Heart right ventricle (tissue), 16 donors: ENCODE results near the gene RAB27B. TPM values are rescaled to one million over a fixed set of nuclear protein-coding genes. Genes with fewer than 3 reads are reported as not detected.
"Not testable (repeated sequence)": the region's sequence is repeated elsewhere in the genome, so short reads cannot be mapped to it uniquely, and the experiment has no call there.

Experiments
- ATAC-seq, 8 donors: fragments of 200-7000 bp; cut with Tn5 transposase; one replicate each; pipeline ENCODE4 v1.9.1; 2020; ENCODE audit warnings: mild to moderate bottlenecking in 8 of 8, moderate library complexity in 8 of 8, moderate number of reproducible peaks in 1 of 8
- DNase-seq, 2 donors: peaks; one replicate each; pipeline ENCODE4 v3.0.0-alpha.2; 2020
- H3K27ac ChIP-seq, 10 donors: fragments of 200-600 bp; sonication (generic) in 2 of 10; one replicate each; pipeline versions ENCODE4 v1.5.0 to v1.8.0; 2020 to 2022; ENCODE audit warnings: mild to moderate bottlenecking in 3 of 10
- H3K27me3 ChIP-seq, 7 donors: fragments of 200-600 bp; one replicate each; pipeline ENCODE4 v1.8.0; 2021 to 2022; ENCODE audit warnings: mild to moderate bottlenecking in 2 of 7
- H3K36me3 ChIP-seq, 9 donors: fragments of 200-600 bp; sonication (generic) in 1 of 9; one replicate each; pipeline versions ENCODE4 v1.5.0 to v1.8.0; 2020 to 2022; ENCODE audit warnings: mild to moderate bottlenecking in 2 of 9
- H3K4me1 ChIP-seq, 9 donors: fragments of 200-600 bp; sonication (generic) in 1 of 9; one replicate each; pipeline versions ENCODE4 v1.5.0 to v1.8.0; 2020 to 2022; ENCODE audit warnings: mild to moderate bottlenecking in 4 of 9
- H3K4me3 ChIP-seq, 10 donors: fragments of 200-600 bp; sonication (generic) in 2 of 10; one replicate each; pipeline versions ENCODE4 v1.5.0 to v1.8.0; 2020 to 2022; ENCODE audit warnings: mild to moderate bottlenecking in 7 of 10, moderate library complexity in 2 of 10
- H3K9me3 ChIP-seq, 11 donors: fragments of 200-600 bp in 10 of 11; sonication (generic) in 2 of 11; one replicate each; pipeline versions ENCODE4 v1.5.0 to v1.8.0; 2013 to 2022; ENCODE audit warnings: mild to moderate bottlenecking in 2 of 11, control low read depth in 1 of 11, moderate library complexity in 1 of 11
- WGBS, 2 donors: extraction: QIAGEN DNeasy Blood & Tissue Kit; methylation state at CpG; one replicate each; pipeline ENCODE4 v1.1.7; 2013; ENCODE audit warnings: inconsistent platforms in 1 of 2; 5-methylcytosine and 5-hydroxymethylcytosine counted together
- intact Hi-C, 10 donors: fragments of 100-400 bp; cut with DNase I; formaldehyde crosslinking; loops; one replicate each; pipeline versions ENCODE4 v1.11.1 to v1.14.2; 2022
- polyA plus RNA-seq, 2 donors: library from polyadenylated mRNA; stranded (reverse); fragments of 200-250 nt; gene quantifications; one replicate each; pipeline ENCODE4 v1.2.3, GENCODE V29; 2013
- total RNA-seq, 10 donors: library from RNA; stranded (reverse); fragmentation: NEBNext Ultra II Directional in 3 of 10; extraction: Animal tissue kit (Norgen Biotek cat#: 25700) in 3 of 10; gene quantifications; one replicate each; pipeline versions ENCODE4 v1.2.1 to v1.2.4, GENCODE V29; 2021 to 2023
- TF ChIP-seq, protein P1 (sequence below), 9 donors: fragments of 200-600 bp; sonication (generic) in 2 of 9; IDR thresholded peaks; one replicate each; pipeline versions ENCODE4 v1.5.0 to v1.8.0; 2021 to 2022; ENCODE audit warnings: antibody characterized with exemption in 9 of 9, mild to moderate bottlenecking in 5 of 9, moderate library complexity in 1 of 9
- donor health status: Arrhythmogenic right ventricular cardiomyopathy.
- donor health status: ischemic (EF 13 %, LVEDD 7.1; RV severe dilation, severe dysfunction).
- donor health status: healthy with polysubstance abuse.
- donor health status: DM: no; HTN: yes; CAD: no.
- donor health status: DM: no; HTN: no; CAD: no.
- donor health status: ischemic (EF 25% LVEDD 6.9; RV normal size, moderate dysfunction).
- donor health status: ischemic (EF 25% LVEDD 5.7; RV mildly dilated, moderate dysfunction).
- donor health status: healthy.
- donor health status: DM: yes; HTN: yes; CAD: no.
- donor health status: Ischemic cardiomyopathy.
- donor health status: ischemic (EF 35%, LVEDD 5.7; RV mildly dilated, moderate dysfunction).
- donor health status: nonischemic (EF 11% LVEDD 7.7; RV severe dilation, severe dysfunction).
- donor health status: DM: yes; HTN: yes; CAD: no.
- donor health status: PGD.
- donor health status: ischemic (EF 29% LVEDD 5.4; RV normal size, mild dysfunction).
- donor health status: nonischemic (EF 23%, LVEDD 6.1; RV moderate dilation, normal function).

RAB27B gene
- total and polyA plus RNA-seq, 12 donors, result 0.02 to 0.86 (median 0.07) TPM; not detected in 2

DNA sequence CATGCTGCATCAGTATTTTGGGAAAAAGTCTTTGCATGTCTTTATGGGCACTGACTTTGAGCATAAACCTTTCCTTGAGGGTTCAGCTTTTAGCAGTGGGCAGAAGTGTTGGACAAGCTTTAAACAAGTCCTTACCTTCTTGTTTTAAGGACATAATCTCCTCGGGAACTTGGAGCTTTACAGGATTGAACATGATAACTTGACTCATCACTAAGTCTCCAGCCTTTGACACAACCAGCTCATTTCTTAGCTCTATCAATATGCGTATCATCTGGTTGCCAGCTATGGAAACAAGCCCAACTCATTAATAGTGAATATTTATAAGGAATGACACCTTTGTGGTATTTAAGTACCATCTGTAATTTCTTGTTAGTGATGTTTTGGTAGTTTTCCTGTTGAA is 21.0 kb upstream of the RAB27B start:
- WGBS, 2 donors, result 90 to 94% methylated on average over 2 of the region's 2 CpGs
- H3K27ac ChIP-seq, result no peak overlapping the region
- no peaks in the 10 kb centered on the region for H3K27me3 ChIP-seq
- TF ChIP-seq, protein P1, sequence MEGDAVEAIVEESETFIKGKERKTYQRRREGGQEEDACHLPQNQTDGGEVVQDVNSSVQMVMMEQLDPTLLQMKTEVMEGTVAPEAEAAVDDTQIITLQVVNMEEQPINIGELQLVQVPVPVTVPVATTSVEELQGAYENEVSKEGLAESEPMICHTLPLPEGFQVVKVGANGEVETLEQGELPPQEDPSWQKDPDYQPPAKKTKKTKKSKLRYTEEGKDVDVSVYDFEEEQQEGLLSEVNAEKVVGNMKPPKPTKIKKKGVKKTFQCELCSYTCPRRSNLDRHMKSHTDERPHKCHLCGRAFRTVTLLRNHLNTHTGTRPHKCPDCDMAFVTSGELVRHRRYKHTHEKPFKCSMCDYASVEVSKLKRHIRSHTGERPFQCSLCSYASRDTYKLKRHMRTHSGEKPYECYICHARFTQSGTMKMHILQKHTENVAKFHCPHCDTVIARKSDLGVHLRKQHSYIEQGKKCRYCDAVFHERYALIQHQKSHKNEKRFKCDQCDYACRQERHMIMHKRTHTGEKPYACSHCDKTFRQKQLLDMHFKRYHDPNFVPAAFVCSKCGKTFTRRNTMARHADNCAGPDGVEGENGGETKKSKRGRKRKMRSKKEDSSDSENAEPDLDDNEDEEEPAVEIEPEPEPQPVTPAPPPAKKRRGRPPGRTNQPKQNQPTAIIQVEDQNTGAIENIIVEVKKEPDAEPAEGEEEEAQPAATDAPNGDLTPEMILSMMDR (IDR thresholded peaks at IDR 0.05), result no peak
- H3K36me3 ChIP-seq, result no peaks in the 10 kb centered on the region
- DNase-seq, result no peak
- no peak for ATAC-seq
- no peaks in the 10 kb centered on the region for H3K4me1 ChIP-seq
- no peaks in the 10 kb centered on the region for H3K9me3 ChIP-seq
- intact Hi-C loops, result no loop called here
- H3K4me3 ChIP-seq, result no peak overlapping the region

GRCh38 chr18:54810662-54811061 is 17.6 kb upstream of the RAB27B start:
- H3K36me3 ChIP-seq, DNase-seq, H3K27me3 ChIP-seq, H3K4me3 ChIP-seq, H3K9me3 ChIP-seq, ATAC-seq, H3K4me1 ChIP-seq, H3K27ac ChIP-seq, intact Hi-C loops: not testable (repeated sequence)
- WGBS, 2 donors, result 95 to 98% methylated on average over 5 of the region's 5 CpGs

GRCh38 chr18:54812885-54813284 is 15.4 kb upstream of the RAB27B start:
- H3K36me3 ChIP-seq, result no peaks in the 10 kb centered on the region
- ATAC-seq (no peak), DNase-seq (no peak)
- H3K4me1 ChIP-seq, result no peaks in the 10 kb centered on the region
- intact Hi-C loops, result no loop called here
- H3K4me3 ChIP-seq, result no peak overlapping the region
- WGBS, 2 donors, result 86 to 91% methylated on average over 2 of the region's 2 CpGs
- TF ChIP-seq, protein P1 (IDR thresholded peaks at IDR 0.05), result no peak
- no peaks in the 10 kb centered on the region for H3K27me3 ChIP-seq
- no peak overlapping the region for H3K27ac ChIP-seq
- no peaks in the 10 kb centered on the region for H3K9me3 ChIP-seq

GRCh38 chr18:54813305-54813704 is 15.0 kb upstream of the RAB27B start:
- Histone ChIP-seq H3K4me1 (no peaks in the 10 kb centered on the region), H3K27me3 (no peaks in the 10 kb centered on the region), H3K4me3 (no peak overlapping the region), H3K9me3 (no peaks in the 10 kb centered on the region), H3K36me3 (no peaks in the 10 kb centered on the region), H3K27ac (no peak overlapping the region)
- TF ChIP-seq, protein P1 (IDR thresholded peaks at IDR 0.05), result no peak
- intact Hi-C loops, result no loop called here
- ATAC-seq (no peak), DNase-seq (no peak)
- WGBS, 2 donors, result 89 to 94% methylated on average over 1 of the region's 1 CpG

- Histone ChIP-seq H3K9me3 (no peaks in the 10 kb centered on the region), H3K4me1 (no peaks in the 10 kb centered on the region), H3K27me3 (no peaks in the 10 kb centered on the region), H3K36me3 (no peaks in the 10 kb centered on the region), H3K27ac (no peak overlapping the region), H3K4me3 (no peak overlapping the region)
- 25 to 34% methylated on average over 1 of the region's 1 CpG for WGBS, 2 donors
- no peak for ATAC-seq
- DNase-seq, result no peak
- TF ChIP-seq, protein P1 (IDR thresholded peaks at IDR 0.05), result no peak
- intact Hi-C loops, result no loop called here
Observed at GRCh38 chr18:54813977-54814565, 14.2 kb upstream of the RAB27B start.
